ENCODE results near the gene MYPOP.

MYPOP gene

GRCh38 chr19:45901912-45902650 is at the start of gene MYPOP:
Gene MYPOP, minus strand, starts transcription at chr19:45902613. Its CDS starts 840 bp downstream, at chr19:45901773.
- DNase-seq = peak in 1 of 2 experiments; percentile 48

DNA sequence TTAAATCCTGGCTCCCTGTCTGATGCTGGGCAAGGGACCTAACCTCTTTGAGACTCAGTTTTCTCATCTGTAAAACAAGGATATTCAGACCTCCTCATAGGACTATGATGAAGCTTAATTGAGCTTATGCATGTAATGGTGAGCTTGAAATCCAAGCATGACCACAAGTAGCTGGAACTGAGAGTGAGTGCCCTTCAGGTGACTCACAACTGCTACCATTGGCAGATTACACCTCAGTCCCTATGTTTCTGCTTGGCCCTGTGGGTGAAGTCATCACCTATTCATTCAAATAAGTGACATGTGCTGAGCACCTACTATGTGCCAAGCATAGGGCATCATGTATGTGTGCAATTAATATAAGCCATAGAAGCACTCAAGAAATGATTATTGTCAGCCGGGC is 45.5 kb upstream of the MYPOP start:
- no peak for DNase-seq

- DNase-seq = no peak
Measured at GRCh38 chr19:45940515-45940805, 38.0 kb upstream of the MYPOP start.

GRCh38 chr19:45939792-45940514 is 37.5 kb upstream of the MYPOP start:
- no peak for DNase-seq

DNA sequence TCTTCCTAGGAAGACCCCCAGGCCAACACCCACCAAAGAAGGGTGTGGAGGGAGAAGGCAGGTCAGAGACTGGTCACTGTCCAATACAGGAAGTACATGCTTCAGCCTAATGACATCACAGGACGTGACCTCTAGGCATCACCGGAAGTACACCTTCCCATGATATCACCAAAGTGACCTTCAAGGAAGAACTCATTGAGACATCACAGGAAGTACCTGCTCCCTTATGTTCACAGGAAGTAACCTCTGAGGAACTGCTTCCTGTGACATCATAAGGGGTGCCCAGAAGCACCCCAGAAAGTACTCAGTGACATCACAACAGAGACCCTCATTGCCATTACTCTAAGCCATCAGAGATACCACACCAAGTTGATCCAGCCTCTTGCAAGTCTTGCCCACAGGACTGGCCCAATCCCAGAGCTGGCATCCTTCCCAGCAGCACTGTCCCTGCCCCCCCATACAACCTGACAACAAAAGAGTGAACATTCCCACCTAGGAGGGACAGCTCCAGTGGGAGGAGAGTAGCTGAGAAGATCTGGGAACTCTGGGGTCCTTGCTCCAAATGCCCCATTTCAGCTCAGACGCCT is 36.4 kb upstream of the MYPOP start:
- no peak for DNase-seq

- DNase-seq = no peak
Measured at GRCh38 chr19:45935267-45935666, 32.9 kb upstream of the MYPOP start.

DNA sequence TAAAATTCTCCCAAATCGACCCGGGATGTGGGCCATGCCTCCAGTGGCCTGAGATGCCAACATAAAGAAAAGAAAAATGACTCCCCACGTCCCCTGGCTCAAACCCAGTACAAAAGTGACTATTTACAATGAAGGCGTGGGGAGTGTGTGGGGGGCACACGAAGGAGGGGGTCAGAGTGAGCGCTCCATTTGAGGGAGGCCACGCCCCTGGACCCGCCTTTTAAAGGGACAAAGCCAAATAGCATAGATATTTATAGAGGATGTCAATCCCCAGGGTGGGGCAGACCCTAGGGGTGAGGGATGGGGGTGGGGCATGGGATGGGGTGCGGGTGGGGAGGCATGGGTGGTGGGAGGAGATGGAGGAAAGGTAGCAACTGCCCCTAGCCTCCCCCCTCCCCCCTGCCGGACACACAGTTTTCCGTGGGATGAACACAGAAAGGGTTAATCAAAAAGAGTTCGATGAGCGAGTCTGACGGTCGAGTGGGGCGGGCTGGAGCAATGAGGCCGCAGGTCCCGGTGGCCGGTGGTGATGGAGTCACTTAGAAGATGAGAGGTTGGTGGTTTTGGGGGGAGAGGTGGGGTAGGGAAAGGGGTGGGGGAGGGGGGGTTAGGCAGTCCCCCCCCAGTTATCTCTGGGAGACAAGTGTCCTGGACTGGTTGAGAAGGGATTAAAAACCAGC is 32.3 kb upstream of the MYPOP start:
- DNase-seq = no peak

DNA sequence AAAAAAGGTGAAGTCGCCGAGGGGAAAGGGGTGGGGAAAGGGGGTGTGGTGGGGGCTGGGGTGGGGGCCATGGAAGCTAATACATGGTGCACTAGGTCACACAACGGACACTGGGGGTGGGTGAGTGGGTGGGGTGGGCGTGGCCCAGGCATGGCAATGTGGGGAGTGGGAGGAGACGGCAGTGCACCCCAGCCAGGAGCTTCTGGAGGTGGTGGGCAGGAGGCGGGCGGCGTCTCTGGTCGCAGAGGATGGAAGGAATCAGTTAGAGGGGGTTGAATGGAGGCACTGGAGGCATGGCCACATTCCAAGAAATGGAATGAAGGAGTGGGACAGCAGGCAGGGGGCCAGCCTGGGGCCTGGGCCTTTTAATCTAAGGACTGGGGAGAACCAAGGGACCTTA is 31.3 kb upstream of the MYPOP start:
- DNase-seq = no peak

DNA sequence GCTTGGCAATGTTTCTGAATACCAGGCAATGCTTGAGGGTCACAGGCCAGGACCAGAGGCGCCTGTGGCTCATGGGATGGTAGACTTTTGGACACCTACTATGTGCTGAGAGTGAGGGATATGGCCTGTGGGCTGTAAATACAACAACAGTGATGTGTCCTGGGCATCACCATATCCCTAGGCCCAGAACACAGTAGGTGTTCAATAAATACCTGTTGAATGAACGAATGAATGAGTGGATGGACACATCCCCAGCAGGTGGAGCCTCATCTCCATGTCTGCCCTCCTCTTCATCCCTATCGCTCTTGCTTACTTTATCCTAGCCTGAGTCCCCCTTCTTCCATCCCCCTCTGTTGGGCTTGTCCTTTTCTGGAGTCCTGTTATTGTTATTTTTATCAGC is 28.6 kb upstream of the MYPOP start:
- no peak for DNase-seq

DNA sequence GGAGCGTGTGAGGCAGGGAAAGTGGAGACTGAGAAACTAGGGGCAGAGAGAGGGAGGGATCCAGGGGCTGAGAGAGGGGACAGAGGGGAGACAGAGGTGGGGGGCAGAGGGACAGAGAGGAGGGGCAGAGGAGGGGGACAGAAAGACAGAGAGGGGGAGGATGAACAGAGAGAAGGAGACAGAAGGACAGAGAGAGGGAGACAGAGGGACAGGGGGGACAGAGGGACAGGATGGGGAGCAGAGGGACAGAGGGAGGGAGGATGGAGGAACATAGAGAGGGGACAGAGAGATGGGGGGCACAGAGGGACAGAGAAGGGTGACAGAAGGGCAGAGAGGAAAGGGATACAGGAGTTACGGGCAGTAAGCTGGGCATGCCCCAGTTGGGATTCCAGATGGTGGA is 26.8 kb upstream of the MYPOP start:
- no peak for DNase-seq

DNA sequence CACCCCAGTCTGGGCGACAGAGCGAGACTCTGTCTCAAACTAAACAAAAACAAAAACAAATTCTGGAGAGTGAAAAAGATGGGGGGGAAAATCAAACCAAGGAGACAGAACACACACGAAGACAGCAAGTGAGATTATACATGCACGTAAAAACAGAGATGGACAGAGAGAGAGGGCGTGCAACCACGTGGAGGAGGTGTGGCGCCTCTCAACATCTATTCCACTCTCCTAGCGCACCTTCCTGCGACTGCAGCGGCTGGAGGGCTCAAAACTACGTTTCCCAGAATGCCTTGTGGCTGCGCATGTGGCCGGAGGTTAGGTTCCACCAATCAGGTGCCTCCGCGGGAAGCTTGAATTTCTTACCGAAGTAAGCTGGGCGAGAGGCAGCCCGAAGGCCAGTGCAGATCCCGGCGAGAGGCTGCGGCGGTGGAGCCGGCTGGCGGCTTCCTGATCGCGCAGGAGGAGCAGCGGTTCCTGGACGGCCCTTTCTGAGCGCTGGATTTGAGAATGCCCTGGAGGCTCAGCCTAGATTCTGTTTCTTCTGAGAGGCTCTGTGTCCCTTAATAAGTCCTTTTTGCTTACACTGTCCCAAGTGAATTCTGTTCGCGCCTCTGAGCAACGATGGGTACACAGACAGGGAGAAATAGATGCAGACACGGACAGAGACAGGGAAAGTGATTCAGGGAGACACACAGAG is 25.3 kb upstream of the MYPOP start:
- peak; percentile 86 to 90 for DNase-seq

DNA sequence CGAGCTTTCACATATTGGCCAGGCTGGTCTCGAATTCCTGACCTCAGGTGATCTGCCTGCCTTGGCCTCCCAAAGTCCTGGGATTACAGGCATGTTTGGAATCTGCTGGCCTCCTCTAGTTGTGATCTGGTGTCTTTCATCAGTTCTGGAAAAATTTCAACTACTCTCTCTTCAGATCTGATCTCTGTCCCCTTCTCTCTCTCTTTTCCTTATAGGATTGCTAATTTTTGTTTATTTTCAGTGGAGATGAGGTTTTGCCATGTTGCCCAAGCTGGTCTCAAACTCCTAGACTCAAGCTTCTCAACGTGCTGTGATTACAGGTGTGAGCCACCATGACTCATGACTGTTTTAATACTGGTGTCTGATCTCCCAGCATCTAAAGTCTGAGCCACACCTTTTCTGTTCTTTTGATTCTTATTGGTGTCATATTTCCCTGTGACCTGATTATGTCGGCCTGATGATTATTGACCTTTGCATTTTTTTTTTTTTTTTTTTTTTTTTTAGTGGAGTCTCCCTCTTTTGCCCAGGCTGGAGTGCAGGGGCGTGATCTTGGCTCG is 22.6 kb upstream of the MYPOP start:
- DNase-seq = no peak

DNA sequence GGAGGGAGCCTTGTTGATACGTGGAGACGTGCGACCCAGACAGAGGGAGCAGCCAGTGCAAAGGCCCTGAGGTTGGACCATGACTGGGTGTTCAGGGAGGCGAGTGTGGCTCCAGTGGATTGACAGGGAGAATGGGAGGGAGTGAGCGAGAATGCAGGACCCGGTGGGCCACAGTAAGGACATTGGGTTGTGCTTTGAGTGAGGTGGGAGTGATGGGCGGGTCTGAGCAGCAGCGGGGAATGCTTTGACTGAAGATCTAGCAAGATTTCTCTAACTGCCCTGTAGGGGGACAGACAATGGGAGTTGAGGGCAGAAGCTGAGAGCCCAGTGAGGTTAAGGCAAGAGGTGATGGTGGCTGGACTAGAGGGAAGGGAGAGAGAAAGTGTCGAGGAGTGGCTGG is 19.9 kb upstream of the MYPOP start:
- peak in 1 of 2 experiments; percentile 30 for DNase-seq

- DNase-seq = no peak
Measured at GRCh38 chr19:45920458-45920857, 18.0 kb upstream of the MYPOP start.

DNA sequence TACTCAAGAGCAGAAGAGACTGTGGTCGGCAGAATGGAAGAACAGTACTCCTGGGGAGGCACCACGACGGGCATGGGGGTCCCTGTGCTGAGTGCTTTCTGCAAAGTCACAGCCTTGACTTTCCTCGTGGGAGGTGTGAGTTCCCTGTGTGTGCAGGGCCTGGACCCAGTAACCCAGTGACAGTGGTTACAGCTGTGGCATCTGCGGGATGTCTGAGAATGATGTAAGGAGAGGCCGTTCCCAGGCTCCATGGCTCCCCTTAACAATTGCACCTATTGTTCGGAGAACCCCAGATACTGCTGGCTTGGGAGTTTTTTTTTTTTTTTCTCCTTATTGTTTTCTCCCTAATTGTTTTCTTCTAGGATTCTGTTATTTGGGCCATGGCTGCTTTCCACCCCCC is 17.3 kb upstream of the MYPOP start:
- no peak for DNase-seq

DNA sequence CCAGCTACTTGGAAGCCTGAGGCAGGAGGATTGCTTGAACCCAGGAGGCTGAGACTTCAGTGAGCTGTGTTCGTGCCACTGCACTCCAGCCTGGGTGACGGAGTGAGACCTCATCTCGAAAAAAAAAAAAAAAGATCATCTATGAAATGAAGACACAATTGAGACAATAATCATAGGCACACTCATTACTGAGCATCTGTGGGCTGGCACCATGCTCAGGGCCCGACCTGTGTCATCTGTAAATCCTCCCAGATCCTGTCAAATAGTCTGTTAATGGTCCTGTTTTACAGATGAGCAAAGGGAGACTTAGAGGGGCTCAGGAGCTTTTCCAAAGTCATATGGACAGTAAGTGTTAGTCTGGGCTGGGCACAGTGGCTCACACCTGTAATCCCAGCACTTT is 16.3 kb upstream of the MYPOP start:
- no peak for DNase-seq

- no peak for DNase-seq
Measured at GRCh38 chr19:45917421-45918091, 15.1 kb upstream of the MYPOP start.

DNA sequence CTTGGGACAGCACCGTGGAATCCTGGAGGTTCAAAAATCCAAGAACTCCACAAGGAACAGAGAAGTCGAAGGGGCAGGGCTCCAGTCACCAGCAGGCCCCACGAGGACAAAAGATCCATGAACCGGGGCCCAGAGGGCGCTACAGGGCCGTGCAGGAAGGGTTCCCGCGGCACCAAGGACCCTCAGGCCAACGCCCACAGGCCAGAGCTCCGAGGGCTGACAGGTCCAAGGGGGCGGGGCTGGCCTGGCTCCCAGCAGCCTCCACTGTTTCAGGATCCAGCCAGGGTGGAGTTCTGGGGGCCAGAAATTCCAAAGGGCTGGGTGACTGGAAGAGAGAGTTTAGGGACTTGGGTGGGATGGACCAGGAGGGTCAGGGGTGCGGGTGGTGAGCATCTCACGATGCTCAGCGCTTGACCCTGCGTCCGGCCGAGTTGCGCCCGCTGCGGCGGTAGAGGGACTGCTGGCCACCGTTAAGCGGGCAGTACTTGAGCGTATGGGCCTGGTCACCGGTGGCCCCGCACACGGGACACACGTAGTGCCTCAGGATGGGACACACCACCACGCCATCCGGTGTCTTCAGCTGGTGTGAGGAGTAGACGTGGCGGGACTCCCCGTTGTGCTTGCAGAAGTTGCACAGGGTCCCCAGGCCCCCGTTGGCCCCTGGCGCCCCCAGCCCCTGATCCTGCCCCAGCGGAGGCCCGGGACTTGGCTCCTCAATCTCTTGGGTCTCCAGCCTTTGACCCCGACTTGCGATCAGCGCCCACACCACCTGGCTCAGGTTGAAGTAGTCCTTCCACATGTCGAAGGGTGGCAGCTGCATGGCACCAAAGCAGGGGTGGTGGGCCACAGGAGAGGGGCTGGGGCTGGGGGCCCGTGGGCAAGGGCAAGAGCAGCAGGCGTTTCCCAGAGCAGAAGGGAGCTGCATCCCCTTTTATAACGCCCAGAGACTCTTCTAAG is 11.7 kb upstream of the MYPOP start, which contains the start of gene NANOS2:
TSS of gene NANOS2 (minus strand) at position 905 of the 957 bp plus-strand sequence. CDS start at position 820, 85 bp downstream.
- no peak for DNase-seq

- DNase-seq = no peak
Measured at GRCh38 chr19:45911291-45911690, 8.9 kb upstream of the MYPOP start.

GRCh38 chr19:45908956-45909355 is 6.5 kb upstream of the MYPOP start:
- DNase-seq = no peak

DNA sequence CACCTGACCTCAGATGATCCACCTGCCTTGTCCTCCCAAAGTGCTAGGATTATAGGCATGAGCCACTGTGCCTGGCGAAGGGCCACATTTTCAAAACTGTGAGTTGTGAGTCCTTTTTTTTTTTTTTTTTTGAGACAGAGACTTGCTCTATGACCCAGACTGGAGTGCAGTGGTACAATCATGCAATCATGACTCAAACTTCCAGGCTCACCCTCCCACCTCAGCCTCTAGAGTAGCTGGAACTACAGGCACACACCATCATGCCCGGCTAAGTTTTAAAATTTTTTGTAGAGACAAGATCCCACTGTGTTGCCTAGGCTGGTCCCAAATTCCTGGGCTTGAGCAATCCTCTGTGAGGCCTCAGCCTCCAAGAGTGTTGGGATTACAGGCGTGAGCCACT is 3.8 kb upstream of the MYPOP start:
- DNase-seq = no peak
